ENCODE measurements around the gene CDC27. TPM values are rescaled to one million over a fixed set of nuclear protein-coding genes. Genes with fewer than 3 reads are reported as not detected.

CDC27 gene
- total RNA-seq, 1 donor from 2014 or later, result 137 TPM

DNA sequence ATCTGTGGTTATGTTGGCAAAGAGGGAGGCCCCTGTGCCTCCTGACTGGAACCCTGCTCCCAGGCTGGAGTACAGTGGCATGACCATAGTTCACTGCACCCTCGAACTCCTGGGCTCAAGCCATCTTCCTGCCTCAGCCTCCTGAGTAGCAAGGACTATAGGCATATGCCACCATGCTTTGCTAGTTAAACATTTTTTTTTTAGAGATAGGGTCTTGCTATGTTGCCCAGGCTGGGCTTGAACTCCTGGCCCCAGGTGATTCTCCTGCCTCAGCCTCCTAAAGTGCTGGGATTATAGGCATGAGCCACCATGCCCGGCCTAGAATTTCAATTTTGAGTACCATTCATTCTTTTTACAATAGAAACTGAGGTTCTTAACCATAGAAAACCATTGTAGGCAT, 43.4 kb upstream of the CDC27 start:
- FAIRE-seq, result no peak
- H3K4me3 ChIP-seq (ENCODE audit: insufficient read depth, low read depth, low read length), result no peak overlapping the region
- H3K79me2 ChIP-seq (ENCODE audit: insufficient read depth, low read length), result no peaks in the 10 kb centered on the region
- no peak overlapping the region for H3K27ac ChIP-seq (ENCODE audit: low read depth, low read length)
- peaks cover 13% of the 10 kb centered on the region for H3K4me1 Mint-ChIP-seq (ENCODE audit: low read depth, unreplicated experiment)
- no peak for DNase-seq (ENCODE audit: low read depth)
- H3K9me3 Mint-ChIP-seq (ENCODE audit: unreplicated experiment), result no peaks in the 10 kb centered on the region
- no peaks in the 10 kb centered on the region for H3K27me3 ChIP-seq (ENCODE audit: insufficient read depth, low read length)
- H3K9ac ChIP-seq (ENCODE audit: low read length), result no peak overlapping the region
- no peaks in the 10 kb centered on the region for H3K36me3 ChIP-seq (ENCODE audit: insufficient read depth, low read length)
- H4K20me1 ChIP-seq (ENCODE audit: insufficient read depth, low read length), result no peaks in the 10 kb centered on the region
- TF ChIP-seq, protein P1, sequence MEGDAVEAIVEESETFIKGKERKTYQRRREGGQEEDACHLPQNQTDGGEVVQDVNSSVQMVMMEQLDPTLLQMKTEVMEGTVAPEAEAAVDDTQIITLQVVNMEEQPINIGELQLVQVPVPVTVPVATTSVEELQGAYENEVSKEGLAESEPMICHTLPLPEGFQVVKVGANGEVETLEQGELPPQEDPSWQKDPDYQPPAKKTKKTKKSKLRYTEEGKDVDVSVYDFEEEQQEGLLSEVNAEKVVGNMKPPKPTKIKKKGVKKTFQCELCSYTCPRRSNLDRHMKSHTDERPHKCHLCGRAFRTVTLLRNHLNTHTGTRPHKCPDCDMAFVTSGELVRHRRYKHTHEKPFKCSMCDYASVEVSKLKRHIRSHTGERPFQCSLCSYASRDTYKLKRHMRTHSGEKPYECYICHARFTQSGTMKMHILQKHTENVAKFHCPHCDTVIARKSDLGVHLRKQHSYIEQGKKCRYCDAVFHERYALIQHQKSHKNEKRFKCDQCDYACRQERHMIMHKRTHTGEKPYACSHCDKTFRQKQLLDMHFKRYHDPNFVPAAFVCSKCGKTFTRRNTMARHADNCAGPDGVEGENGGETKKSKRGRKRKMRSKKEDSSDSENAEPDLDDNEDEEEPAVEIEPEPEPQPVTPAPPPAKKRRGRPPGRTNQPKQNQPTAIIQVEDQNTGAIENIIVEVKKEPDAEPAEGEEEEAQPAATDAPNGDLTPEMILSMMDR (IDR thresholded peaks at IDR 0.05; ENCODE audit: insufficient read depth, low read depth, low read length), result no peak
- TF ChIP-seq EZH2 (IDR thresholded peaks at IDR 0.05; ENCODE audit: insufficient read depth, low read length), result no peak
- H3K27ac Mint-ChIP-seq (ENCODE audit: unreplicated experiment), result no peak overlapping the region
- no peak overlapping the region for H3K4me2 ChIP-seq (ENCODE audit: low read length)
- peaks cover 5% of the 10 kb centered on the region for H3K9me3 ChIP-seq (ENCODE audit: insufficient read depth, low read depth, low read length)
- peaks cover 2% of the 10 kb centered on the region for H3K27me3 Mint-ChIP-seq (ENCODE audit: low read depth, unreplicated experiment)
- H3K4me1 ChIP-seq (ENCODE audit: insufficient read depth, low read length), result peaks cover 13% of the 10 kb centered on the region
- no peak overlapping the region for H3K4me3 Mint-ChIP-seq (ENCODE audit: unreplicated experiment)
- no peak overlapping the region for H2AFZ ChIP-seq (ENCODE audit: low read depth, low read length)
- no peaks in the 10 kb centered on the region for H3K36me3 Mint-ChIP-seq (ENCODE audit: low read depth, unreplicated experiment)

DNA sequence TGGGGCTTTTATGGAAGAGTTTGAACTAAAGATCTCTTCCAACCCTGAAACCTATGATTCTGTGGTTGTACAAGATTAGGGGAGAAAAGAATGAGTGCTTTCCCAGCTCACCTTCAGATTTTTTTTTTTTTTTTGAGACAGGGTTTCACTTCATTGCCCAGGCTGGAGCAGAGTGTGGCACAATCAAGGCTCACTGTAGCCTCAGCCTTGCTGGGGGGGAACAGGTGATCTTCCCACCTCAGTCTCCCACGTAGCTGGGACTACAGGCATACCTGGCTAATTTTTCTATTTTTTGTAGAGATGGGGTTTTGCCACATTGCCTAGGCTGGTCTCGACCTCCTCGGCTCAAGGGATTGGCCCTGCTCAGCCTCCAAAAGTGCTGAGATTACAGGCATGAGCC, 42.8 kb upstream of the CDC27 start:
- DNase-seq (ENCODE audit: low read depth) (no peak), FAIRE-seq (no peak)
- H3K27ac Mint-ChIP-seq (ENCODE audit: unreplicated experiment), result no peak overlapping the region
- no peak overlapping the region for H2AFZ ChIP-seq (ENCODE audit: low read depth, low read length)
- H3K79me2 ChIP-seq (ENCODE audit: insufficient read depth, low read length), result no peaks in the 10 kb centered on the region
- TF ChIP-seq, protein P1 (IDR thresholded peaks at IDR 0.05; ENCODE audit: insufficient read depth, low read depth, low read length), result no peak
- TF ChIP-seq EZH2 (IDR thresholded peaks at IDR 0.05; ENCODE audit: insufficient read depth, low read length), result no peak
- peaks cover 13% of the 10 kb centered on the region for H3K4me1 ChIP-seq (ENCODE audit: insufficient read depth, low read length)
- no peak overlapping the region for H3K4me3 ChIP-seq (ENCODE audit: insufficient read depth, low read depth, low read length)
- no peak overlapping the region for H3K27ac ChIP-seq (ENCODE audit: low read depth, low read length)
- H3K4me2 ChIP-seq (ENCODE audit: low read length), result no peak overlapping the region
- peaks cover 2% of the 10 kb centered on the region for H3K9me3 Mint-ChIP-seq (ENCODE audit: unreplicated experiment)
- H3K9me3 ChIP-seq (ENCODE audit: insufficient read depth, low read depth, low read length), result peaks cover 3% of the 10 kb centered on the region
- peaks cover 2% of the 10 kb centered on the region for H3K27me3 Mint-ChIP-seq (ENCODE audit: low read depth, unreplicated experiment)
- no peaks in the 10 kb centered on the region for H4K20me1 ChIP-seq (ENCODE audit: insufficient read depth, low read length)
- no peak overlapping the region for H3K4me3 Mint-ChIP-seq (ENCODE audit: unreplicated experiment)
- H3K27me3 ChIP-seq (ENCODE audit: insufficient read depth, low read length), result no peaks in the 10 kb centered on the region
- H3K36me3 Mint-ChIP-seq (ENCODE audit: low read depth, unreplicated experiment), result no peaks in the 10 kb centered on the region
- no peaks in the 10 kb centered on the region for H3K36me3 ChIP-seq (ENCODE audit: insufficient read depth, low read length)
- H3K9ac ChIP-seq (ENCODE audit: low read length), result no peak overlapping the region
- H3K4me1 Mint-ChIP-seq (ENCODE audit: low read depth, unreplicated experiment), result peaks cover 13% of the 10 kb centered on the region

DNA sequence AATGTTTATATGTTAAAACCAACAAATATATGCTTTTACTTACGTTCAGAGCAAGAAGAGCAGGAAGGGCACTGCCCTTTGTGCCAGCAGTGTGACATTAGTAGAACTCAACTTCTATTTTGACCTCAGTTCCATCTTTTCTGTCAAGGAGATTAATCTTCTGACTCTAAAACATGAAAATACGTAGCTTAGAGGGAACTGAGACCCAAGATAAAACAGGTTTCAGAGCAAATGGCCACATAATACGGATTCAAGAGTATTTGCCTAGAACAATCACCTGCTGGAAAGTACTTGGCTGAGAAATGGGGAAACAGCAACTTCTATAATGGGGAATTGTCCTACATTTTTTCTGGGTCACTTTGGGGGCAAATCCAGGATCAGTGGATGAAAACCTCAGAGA, 42.2 kb upstream of the CDC27 start:
- FAIRE-seq (no peak), DNase-seq (ENCODE audit: low read depth) (no peak)
- Histone ChIP-seq H3K4me2 (ENCODE audit: low read length) (no peak overlapping the region), H3K79me2 (ENCODE audit: insufficient read depth, low read length) (no peaks in the 10 kb centered on the region), H3K4me1 (ENCODE audit: insufficient read depth, low read length) (peaks cover 13% of the 10 kb centered on the region), H3K36me3 (ENCODE audit: insufficient read depth, low read length) (no peaks in the 10 kb centered on the region), H3K9me3 (ENCODE audit: insufficient read depth, low read depth, low read length) (no peaks in the 10 kb centered on the region), H4K20me1 (ENCODE audit: insufficient read depth, low read length) (no peaks in the 10 kb centered on the region), H3K9ac (ENCODE audit: low read length) (no peak overlapping the region), H3K4me3 (ENCODE audit: insufficient read depth, low read depth, low read length) (no peak overlapping the region), H3K27ac (ENCODE audit: low read depth, low read length) (no peak overlapping the region), H2AFZ (ENCODE audit: low read depth, low read length) (no peak overlapping the region), H3K27me3 (ENCODE audit: insufficient read depth, low read length) (no peaks in the 10 kb centered on the region)
- H3K27ac Mint-ChIP-seq (ENCODE audit: unreplicated experiment), result no peak overlapping the region
- peaks cover 13% of the 10 kb centered on the region for H3K4me1 Mint-ChIP-seq (ENCODE audit: low read depth, unreplicated experiment)
- no peaks in the 10 kb centered on the region for H3K36me3 Mint-ChIP-seq (ENCODE audit: low read depth, unreplicated experiment)
- H3K9me3 Mint-ChIP-seq (ENCODE audit: unreplicated experiment), result peaks cover 2% of the 10 kb centered on the region
- no peak overlapping the region for H3K4me3 Mint-ChIP-seq (ENCODE audit: unreplicated experiment)
- H3K27me3 Mint-ChIP-seq (ENCODE audit: low read depth, unreplicated experiment), result peaks cover 2% of the 10 kb centered on the region
- TF ChIP-seq EZH2 (IDR thresholded peaks at IDR 0.05; ENCODE audit: insufficient read depth, low read length), result no peak
- TF ChIP-seq, protein P1 (IDR thresholded peaks at IDR 0.05; ENCODE audit: insufficient read depth, low read depth, low read length), result no peak
